Caki2 (cell line): ENCODE measurements around the gene ZFR. TPM values are rescaled to one million over a fixed set of nuclear protein-coding genes. Genes with fewer than 3 reads are reported as not detected.
A peak's percentile ranks its signal among the peaks of the same experiment; 100 is the strongest.
"Not testable (repeated sequence)": the region's sequence is repeated elsewhere in the genome, so short reads cannot be mapped to it uniquely, and the experiment has no call there.

Source experiments
- DNase-seq: peaks from one replicate; pipeline ENCODE4 v3.0.0-alpha.2; 2015; ENCODE audit warnings: low read depth
- in situ Hi-C: cut with HindIII; loops from 2 replicates; pipeline ENCODE4 v1.10.0; 2016; ENCODE audit warnings: low sequenced_read_pairs, low pct_unique_long_range_greater_than_20kb, mixed read lengths
- total RNA-seq: library from RNA; depleted of rRNA; stranded (reverse); fragments of >200 nt; shearing (Covaris generic); gene quantifications from 2 replicates; pipeline ENCODE4 v1.2.3, GENCODE V29; 2014; ENCODE audit warnings: low replicate concordance

Gene ZFR
- total RNA-seq, 1 experiment from 2014 or later, result 44.6 TPM

DNA sequence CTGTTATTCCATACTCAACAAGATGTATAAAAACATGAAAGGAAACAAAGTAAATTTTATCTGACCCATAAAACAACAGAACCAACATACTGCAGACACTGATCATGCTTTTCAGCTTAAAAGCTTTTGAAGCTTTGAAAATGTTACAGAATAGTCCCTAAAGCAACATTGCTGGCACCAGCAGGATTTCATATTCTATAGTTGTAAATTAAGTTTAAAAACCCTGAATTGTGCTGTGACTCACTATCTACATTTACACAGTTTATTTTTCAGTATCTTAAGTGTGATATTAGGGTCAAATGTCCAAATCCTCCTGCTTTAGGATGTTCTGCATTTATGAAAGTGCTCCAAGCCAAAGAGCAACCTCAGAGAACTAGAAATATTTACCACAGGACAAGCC lies 59.9 kb downstream of the ZFR start:
- in situ Hi-C loops, result no loop called here

DNA sequence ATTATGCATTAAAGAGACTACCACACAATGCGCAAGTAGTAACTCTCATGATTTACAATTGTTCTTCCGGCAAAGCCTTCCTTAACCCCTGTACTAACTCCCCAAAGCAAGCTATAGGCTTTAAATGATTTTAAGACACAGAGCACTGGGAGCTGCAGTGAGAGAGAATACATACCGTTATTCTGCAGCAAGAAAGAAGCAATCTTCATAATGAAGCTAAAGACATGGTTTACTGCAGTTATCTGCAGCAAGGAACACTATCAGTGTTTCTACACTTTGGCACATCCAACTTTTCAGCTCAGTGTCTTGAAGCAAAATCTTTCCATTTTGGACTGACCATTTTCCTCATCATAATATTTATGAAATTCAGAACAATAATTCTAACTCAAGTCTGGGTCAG lies 61.0 kb downstream of the ZFR start:
- DNase-seq, result no peak
- in situ Hi-C loops, result no loop called here

More for the DNA sequence above, 59.9 kb downstream of the ZFR start:
- no peak for DNase-seq

DNA sequence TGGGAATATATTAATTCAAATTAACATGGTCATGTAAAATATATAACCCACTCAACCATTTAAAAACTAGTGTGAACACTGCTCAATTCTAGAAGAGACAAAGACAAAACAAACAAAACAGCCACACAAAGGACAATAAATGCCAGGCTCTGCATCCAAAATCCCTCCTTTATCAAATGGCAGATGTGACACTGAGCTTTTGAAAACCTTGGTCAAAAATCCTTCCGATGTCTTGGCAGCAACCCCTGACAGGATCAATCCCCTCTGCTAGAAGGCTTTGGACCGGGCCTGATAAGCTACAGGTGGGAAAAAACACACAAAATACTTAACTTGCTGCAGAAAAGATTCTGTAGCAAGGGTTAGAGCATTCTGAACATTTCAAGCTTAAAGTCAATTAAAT lies 61.5 kb downstream of the ZFR start:
- DNase-seq, result no peak
- in situ Hi-C loops, result no loop called here

DNA sequence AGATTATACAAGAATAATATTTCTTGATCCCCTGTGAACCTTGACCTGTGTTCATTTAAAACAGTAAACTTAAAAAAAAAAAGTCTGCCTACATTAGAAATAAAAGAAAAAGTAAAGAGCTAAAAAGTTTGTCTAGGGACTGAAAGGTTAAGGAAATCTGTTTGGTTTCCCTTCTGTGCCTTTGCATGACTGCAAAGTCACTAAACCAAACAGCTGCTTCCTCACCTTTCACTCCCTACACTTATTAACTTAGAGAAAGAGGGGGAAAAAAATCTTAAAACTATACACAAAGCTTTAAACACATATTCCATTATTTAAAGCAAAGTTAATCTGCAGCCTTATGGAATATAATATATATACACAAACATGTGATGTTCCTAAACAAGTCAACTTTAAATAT lies 65.1 kb downstream of the ZFR start:
- DNase-seq, result no peak
- in situ Hi-C loops, result no loop called here

DNA sequence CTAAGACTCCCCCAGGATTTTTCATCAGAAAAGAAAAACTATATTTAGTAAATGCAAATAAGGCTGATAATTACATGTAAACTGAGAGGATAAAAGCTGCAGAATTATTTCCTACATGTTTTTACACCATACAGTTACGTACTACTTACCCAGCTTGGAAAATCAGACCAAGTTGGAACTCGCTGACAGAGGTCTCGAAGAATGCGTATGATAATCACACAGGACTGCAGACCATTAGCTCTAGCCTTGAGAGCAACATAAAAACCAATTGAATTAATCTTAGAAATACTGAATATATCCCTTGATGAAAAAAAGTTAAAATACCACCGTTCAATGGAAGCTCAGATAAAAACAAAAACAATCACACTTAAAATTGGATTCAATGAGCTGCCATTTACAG lies 65.6 kb downstream of the ZFR start:
- no peak for DNase-seq
- in situ Hi-C loops, result no loop called here

DNA sequence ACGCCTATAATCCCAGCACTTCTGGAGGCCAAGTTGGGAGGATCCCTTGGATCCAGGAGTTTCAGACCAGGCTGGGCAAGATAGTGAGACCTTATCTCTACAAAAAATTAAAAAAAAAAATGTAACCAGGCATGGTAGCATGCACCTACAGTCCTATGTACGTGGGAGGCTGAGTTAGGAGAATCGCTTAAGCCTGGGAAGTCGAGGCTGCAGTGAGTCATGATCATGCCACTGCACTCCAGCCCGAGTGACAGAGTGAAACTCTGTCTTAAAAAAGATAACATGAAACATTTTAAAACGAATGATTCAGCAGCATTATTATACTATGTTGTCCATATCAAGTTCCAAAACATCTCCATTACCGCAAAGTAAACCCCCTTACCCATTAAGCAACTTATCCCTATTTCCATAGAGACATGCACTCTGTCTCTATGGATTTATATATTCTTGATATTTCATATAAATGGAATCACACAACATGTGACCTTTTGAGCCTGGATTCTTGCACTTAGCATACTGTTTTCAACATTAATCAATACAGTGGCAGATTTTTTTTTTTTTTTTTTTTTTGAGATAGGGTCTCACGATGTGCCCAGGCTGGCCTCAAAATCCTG lies 74.9 kb downstream of the ZFR start:
- DNase-seq, result no peak
- in situ Hi-C loops, result no loop called here

DNA sequence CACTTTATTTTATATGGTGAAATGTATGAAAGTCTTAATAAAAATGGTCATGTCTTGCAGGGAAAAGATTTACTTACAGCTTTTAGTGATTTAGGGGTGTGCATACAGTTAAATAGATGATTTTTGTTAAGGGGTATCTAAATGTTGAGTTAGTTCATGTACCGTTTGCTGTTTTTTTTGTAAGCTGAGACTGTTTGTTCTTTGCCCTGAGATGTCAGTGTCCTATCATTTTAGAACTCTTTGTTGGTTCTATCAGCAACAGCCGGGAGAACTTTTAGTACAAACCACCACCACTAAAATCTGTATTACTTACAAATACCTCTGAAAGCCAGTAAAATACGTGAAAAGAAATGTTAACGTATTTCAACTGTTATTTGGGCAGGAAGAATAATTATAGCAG lies 75.5 kb downstream of the ZFR start:
- in situ Hi-C loops, result no loop called here
- DNase-seq, result no peak

DNA sequence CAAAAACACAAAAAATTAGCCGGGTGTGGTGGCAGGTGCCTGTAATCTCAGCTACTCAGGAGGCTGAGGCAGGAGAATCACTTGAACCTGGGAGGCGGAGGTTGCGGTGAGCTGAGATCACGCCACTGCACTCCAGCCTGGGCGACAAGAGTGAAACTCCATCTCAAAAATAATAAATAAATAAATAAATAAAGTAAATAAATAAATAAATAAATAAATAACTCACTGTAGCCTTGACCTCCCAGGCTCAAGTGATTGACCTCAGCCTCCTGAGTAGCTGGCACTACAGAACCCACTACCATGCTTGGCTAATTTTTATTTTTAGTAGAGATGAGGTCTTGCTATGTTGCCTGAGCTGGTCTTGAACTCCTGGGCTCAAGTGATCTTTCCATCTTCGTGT lies 77.3 kb downstream of the ZFR start:
- in situ Hi-C loops, DNase-seq: not testable (repeated sequence)

DNA sequence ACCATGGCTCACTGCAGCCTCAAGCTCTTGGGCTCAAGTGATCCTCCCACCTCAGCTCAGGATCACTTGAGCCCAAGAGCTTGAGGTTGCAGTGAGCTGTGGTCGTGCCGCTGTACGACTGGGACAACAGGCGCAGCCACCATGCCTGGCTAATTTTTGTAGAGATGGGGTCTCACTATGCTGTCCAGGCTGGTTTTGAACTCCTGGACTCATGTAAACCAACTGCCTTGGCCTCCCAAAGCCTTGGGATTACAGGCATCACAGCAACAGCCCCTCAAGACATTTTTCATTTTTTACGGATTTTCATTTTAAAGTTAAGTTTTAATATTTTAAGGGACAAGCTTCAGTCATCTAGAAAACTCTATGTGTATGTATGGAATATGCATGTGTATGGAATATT lies 78.9 kb downstream of the ZFR start:
- DNase-seq, result no peak
- in situ Hi-C loops, result no loop called here

DNA sequence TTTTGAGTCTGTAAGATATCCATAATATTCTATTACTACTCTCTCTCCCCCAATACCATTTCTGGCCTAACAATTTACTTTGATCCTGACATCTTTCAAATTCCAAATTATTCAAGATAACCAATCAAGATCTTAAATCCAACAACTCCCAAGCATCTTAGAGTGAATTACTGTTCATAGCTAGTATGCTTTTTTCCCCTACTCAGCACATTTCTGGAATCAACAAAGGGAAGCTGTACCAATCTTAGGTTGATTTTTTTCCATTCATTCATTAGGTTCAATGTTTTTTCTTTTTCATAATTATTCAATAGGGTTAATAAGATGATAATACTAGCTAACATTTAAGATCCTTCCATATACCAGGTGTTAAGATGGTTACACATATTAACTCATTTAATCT lies 81.5 kb downstream of the ZFR start:
- in situ Hi-C loops, result no loop called here
- DNase-seq, result no peak

DNA sequence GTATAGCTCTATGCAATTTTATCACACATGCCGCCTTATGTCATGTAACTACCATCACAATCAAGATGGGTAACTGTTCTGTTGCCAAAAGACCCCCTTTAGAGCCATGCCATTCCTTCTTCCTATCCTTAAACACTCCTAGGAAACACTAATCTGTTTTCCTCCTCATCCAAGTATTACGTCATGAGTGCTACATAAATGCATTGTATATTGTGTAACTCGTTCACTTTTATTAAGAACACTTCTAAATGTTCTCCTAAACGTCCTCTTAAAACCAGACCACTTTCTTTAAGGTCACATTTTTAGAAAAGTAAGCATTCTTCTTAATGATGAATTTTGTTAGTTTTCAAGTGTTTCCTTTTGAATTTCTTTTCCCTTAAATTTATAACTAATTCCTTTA lies 82.0 kb downstream of the ZFR start:
- DNase-seq, result no peak
- in situ Hi-C loops, result no loop called here

DNA sequence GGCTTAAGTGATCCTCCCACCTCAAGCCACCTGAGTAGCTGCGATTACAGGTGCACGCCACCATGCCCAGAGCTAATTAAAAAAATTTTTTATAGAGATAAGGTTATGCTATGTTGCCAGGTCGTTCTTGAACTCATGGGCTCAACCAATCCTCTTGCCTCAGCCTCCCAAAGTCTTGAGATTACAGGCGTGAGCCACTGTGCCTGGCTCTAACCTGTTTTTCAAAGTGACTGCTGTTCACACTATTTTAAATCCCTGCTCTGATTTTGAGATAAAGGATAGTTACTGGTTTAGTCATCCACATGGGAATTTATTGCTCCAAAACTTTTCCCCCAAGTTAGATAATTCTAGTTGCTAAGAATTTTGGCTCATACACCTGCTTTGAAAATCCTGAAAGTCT lies 83.6 kb downstream of the ZFR start:
- in situ Hi-C loops, result no loop called here
- DNase-seq, result no peak

DNA sequence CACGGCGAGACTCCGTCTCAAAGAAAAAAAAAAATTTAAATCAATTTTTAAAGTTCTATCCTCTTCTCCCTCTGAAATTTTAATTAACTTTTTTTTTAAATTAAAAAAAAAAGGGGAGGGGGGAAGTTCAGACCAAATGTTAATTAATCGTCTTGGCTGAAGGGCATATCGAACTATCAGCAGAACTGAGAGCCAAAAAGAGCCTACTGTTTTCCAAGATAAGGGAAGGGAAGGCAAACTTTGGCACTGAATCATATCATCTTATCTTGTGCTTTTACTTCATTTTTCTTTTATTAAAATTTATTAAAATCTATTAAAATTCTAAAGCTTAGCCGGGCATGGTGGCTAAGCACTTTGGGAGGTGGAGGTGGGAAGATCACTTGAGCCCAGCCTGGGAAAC lies 85.9 kb downstream of the ZFR start:
- in situ Hi-C loops, result no loop called here

DNA sequence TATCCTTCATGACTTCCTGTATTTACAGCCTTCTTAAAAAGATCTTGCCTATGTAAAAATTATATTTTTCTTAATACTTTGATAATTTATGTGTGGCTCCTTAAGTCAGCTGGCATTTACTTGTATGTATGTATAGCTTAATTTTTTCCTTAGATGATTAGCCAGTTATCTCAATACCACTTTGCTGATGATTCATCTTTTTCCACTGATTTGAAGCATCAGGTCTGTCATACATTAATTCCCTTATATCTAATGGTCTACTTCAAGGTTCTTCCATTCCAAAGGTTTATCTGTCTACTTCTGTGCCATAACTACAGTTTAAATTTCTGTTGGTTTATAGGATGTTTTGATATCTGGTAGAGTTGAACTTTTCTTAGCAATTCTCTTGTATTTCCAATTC lies 86.9 kb downstream of the ZFR start:
- in situ Hi-C loops, result no loop called here
- no peak for DNase-seq

More for the DNA sequence above, 85.9 kb downstream of the ZFR start:
- DNase-seq, result no peak

DNA sequence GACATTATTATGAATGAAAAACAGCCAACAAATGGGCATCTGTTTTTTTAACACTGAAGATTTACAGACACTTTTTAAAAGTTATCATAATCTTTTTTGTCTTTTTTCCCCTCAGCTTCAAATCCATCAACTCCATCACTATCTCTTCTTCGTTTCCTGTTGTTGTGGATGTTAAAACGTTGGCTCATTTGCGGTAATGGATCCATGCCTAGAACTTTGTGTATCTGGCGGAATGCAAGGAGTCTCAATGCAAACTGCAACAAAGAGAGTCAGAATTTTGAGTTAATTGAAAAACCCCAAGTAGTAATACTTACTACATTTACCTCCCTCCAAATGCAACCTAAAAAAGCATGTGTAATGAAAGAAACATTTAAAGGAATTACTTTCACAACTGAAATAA lies 88.9 kb downstream of the ZFR start:
- in situ Hi-C loops, result no loop called here
- no peak for DNase-seq

DNA sequence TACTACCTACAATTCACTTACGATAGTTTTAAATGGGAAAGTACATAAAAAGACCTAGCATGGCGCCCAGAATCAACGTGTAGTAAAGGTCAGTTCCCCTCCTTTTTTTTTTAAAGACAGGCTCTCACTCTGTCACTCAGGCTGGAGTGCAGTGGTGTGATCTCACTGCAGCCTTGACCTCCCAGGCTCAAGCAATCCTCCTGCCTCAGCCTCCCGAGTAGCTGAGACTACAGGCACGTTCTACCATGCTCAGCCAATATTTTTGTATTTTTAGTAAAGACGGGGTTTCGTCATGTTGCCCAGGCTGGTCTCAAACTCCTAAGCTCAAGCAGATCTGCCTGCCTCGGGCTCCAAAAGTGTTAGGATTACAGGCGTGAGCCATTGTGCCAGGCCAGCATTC lies 91.1 kb downstream of the ZFR start:
- in situ Hi-C loops, result no loop called here
- no peak for DNase-seq

DNA sequence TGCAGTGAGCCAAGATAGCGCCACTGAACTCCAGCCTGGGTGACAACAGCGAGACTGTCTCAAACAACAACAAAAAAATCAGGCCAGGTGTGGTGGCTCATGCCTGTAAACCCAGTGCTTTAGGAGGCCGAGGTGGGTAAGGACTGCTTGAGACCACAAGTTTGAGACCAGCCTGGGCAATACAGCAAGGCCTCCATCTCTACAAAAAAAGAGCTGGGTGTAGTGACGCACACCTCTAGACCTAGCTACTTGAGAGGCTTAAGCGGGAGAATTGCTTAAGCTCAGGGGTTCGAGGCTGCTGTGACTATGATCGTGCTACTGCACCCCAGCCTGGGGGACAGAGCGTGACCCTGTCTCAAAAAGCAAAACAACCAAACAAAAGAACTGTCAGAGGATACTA lies 91.9 kb downstream of the ZFR start:
- in situ Hi-C loops, result no loop called here
- DNase-seq, result no peak

DNA sequence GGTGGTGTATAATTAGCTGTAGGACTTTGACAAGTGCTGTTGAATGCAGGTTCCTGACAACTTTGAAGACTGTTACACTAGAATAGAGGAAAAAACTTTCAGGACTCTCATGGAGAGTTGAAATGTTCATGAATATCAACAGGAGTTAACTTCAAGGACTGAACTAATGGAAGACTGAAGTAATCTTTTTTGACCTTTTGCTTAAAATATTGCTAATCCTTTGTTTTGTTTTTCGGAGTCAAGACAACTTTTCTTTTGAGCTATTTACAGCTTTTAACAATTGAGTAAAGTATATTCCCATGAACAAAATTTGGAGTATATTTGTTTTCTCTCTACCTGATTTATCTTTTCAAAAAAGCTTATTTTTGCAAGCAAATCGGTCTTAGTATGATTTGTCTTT lies 97.7 kb downstream of the ZFR start:
- peak; percentile 17 for DNase-seq
- in situ Hi-C loops, result no loop called here

DNA sequence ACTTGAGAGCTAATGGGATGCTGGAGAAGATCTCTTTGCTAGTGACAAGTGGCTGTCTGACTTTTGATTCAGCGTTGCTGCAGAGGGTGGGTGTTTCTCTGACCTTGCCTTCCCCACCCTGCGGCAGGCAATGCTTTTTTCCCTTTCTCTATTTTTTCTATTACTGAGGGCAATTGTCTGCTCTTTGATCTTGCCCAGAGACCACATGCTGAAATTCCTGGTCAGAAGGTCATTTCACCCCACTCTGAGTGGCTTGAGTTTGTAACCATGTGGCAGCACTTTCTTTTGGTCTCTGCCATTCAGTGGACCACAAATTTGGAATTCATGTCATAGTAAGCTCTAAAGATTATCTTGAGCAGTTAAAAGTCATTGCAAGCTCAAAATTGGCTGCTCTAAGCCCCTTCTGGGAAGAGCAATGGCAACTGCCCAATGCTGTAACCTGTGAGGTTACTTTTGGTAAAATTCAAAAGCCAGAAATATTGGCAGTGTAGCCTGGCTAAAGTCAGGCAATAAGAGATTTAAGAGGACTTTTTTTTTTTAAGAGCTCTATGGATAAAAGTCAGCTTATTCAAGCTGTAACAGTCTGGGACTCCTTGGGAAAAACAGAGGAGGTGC lies 101.4 kb downstream of the ZFR start:
- no peak for DNase-seq
- in situ Hi-C loops, result no loop called here

DNA sequence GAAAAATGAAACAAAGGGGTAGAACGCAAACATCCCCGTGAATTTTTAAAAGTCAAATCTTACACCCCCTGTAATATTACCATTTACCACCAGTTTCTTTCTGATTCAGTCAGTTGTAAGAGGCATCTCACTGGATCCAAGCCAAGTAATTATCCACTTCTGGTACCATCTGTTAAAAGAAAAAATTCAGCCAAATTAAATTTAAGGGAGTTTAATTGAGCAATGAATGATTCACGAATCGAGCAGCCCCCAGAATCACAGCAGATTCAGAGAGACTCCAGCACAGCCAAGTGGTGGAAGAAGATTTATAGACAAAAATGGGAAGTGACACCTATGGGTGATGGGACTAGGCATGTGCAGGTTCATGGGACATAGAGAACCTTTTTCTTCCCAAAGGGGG lies 101.9 kb downstream of the ZFR start:
- DNase-seq, result no peak
- in situ Hi-C loops, result no loop called here
